ENCODE measurements around the gene PTMA. TPM values are rescaled to one million over a fixed set of nuclear protein-coding genes. Genes with fewer than 3 reads are reported as not detected.

Gene PTMA
- total and polyA plus RNA-seq, 9 of the 15 experiments (the other 6 are each of a cell fraction or from before 2014, with no cell fraction given): 429 to 2,322 (median 1,578) TPM

DNA sequence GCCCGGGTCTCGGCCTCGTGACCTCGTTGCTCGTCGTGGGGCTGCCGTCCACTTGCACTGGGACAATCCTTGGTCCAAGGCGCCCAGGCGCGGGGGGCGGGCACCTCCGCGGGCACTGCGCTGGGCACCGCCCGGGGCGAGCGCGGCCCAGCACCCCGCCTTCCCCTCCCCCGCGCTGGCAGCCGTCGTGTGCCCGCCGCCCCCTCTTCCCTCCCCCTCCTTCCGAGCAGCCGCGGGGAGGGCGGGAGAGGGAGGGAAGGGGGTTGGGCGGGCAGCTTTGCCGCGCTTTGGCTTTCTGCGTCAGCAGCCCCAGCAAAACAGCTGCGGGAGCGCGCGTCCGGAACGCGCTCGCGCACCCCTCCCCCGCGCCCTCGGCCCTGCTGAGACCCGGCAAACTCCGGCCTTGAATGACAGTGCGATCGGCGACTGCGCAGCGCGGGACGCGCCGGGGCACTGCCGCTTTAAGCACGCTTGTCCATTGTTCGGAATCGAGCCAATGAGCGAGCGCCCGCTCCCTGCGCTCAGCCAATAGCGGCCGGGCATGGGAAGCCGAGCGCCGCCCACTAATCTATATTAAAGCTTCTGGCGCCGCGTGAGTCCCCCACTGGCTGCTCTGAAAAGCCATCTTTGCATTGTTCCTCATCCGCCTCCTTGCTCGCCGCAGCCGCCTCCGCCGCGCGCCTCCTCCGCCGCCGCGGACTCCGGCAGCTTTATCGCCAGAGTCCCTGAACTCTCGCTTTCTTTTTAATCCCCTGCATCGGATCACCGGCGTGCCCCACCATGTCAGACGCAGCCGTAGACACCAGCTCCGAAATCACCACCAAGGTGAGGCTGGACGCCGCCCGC is at the start of gene PTMA (continued):
- TF ChIP-seq DMBX1 (CRISPR knock-in tag; IDR thresholded peaks at IDR 0.05; ENCODE audit: borderline replicate concordance): no peak
- no peak for TF ChIP-seq PHB2 (IDR thresholded peaks at IDR 0.05; ENCODE audit: low read depth)
- no peak for TF ChIP-seq CEBPB (tag; IDR thresholded peaks at IDR 0.05)
- peak; percentile 85 for TF ChIP-seq ZNF589 (CRISPR knock-in tag; IDR thresholded peaks at IDR 0.05; ENCODE audit: low read depth)
- 0 out of 2 replicates have a peak, but pooled peaks have one; percentile 9 for TF ChIP-seq NFE2 (IDR thresholded peaks at IDR 0.05; ENCODE audit: low read depth)
- no peak for TF ChIP-seq NR2C1 (IDR thresholded peaks at IDR 0.05)
- no peak for TF ChIP-seq NR2C1 (tag; IDR thresholded peaks at IDR 0.05)
- TF ChIP-seq MYNN (IDR thresholded peaks at IDR 0.05): no peak
- TF ChIP-seq MYNN (CRISPR knock-in tag; IDR thresholded peaks at IDR 0.05): no peak
- TF ChIP-seq CHCHD3 (CRISPR knock-in tag; IDR thresholded peaks at IDR 0.05): no peak
- TF ChIP-seq, protein P1, sequence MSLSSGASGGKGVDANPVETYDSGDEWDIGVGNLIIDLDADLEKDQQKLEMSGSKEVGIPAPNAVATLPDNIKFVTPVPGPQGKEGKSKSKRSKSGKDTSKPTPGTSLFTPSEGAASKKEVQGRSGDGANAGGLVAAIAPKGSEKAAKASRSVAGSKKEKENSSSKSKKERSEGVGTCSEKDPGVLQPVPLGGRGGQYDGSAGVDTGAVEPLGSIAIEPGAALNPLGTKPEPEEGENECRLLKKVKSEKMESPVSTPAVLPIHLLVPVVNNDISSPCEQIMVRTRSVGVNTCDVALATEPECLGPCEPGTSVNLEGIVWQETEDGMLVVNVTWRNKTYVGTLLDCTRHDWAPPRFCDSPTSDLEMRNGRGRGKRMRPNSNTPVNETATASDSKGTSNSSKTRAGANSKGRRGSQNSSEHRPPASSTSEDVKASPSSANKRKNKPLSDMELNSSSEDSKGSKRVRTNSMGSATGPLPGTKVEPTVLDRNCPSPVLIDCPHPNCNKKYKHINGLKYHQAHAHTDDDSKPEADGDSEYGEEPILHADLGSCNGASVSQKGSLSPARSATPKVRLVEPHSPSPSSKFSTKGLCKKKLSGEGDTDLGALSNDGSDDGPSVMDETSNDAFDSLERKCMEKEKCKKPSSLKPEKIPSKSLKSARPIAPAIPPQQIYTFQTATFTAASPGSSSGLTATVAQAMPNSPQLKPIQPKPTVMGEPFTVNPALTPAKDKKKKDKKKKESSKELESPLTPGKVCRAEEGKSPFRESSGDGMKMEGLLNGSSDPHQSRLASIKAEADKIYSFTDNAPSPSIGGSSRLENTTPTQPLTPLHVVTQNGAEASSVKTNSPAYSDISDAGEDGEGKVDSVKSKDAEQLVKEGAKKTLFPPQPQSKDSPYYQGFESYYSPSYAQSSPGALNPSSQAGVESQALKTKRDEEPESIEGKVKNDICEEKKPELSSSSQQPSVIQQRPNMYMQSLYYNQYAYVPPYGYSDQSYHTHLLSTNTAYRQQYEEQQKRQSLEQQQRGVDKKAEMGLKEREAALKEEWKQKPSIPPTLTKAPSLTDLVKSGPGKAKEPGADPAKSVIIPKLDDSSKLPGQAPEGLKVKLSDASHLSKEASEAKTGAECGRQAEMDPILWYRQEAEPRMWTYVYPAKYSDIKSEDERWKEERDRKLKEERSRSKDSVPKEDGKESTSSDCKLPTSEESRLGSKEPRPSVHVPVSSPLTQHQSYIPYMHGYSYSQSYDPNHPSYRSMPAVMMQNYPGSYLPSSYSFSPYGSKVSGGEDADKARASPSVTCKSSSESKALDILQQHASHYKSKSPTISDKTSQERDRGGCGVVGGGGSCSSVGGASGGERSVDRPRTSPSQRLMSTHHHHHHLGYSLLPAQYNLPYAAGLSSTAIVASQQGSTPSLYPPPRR (CRISPR knock-in tag; IDR thresholded peaks at IDR 0.05; ENCODE audit: borderline replicate concordance): no peak
- TF ChIP-seq SMAD3 (CRISPR knock-in tag; conservative IDR thresholded peaks at IDR 0.05): no peak
- TF ChIP-seq ZFP36 (IDR thresholded peaks at IDR 0.05; ENCODE audit: low read depth, low read length, partially characterized antibody): no peak
- TF ChIP-seq, protein P2, sequence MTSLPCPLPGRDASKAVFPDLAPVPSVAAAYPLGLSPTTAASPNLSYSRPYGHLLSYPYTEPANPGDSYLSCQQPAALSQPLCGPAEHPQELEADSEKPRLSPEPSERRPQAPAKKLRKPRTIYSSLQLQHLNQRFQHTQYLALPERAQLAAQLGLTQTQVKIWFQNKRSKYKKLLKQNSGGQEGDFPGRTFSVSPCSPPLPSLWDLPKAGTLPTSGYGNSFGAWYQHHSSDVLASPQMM (CRISPR knock-in tag; IDR thresholded peaks at IDR 0.05): no peak
- TF ChIP-seq ZNF197 (CRISPR knock-in tag; IDR thresholded peaks at IDR 0.05; ENCODE audit: low read depth): no peak
- no peak for TF ChIP-seq TARDBP (IDR thresholded peaks at IDR 0.05)
- TF ChIP-seq RFX7 (CRISPR knock-in tag; IDR thresholded peaks at IDR 0.05): no peak
- peak in 1 of 2 experiments; percentile 7; a peak in 1 of 4 replicates for TF ChIP-seq TRIM24 (IDR thresholded peaks at IDR 0.05)
- no peak for TF ChIP-seq ARID2 (IDR thresholded peaks at IDR 0.05)
- no peak for TF ChIP-seq KAT2B (IDR thresholded peaks at IDR 0.05; ENCODE audit: low read depth, low read length)
- TF ChIP-seq ZNF444 (CRISPR knock-in tag; IDR thresholded peaks at IDR 0.05): no peak
- TF ChIP-seq SRSF3 (IDR thresholded peaks at IDR 0.05; ENCODE audit: insufficient read depth, low read length): no peak
- no peak for TF ChIP-seq SRSF1 (IDR thresholded peaks at IDR 0.05; ENCODE audit: low read depth, low read length)

Data from K562 (cell line).